SU-DHL-6 (cell line): ENCODE measurements around the gene IFITM1.

Source experiments
- H2AFZ ChIP-seq: fragments of 200-600 bp; sonication (generic); 2 replicates; pipeline ENCODE4 v1.6.1; 2014; ENCODE audit warnings: low read depth, mild to moderate bottlenecking, moderate library complexity, mixed read lengths, antibody characterized with exemption, low read length; ENCODE audit not compliant: severe bottlenecking
- H3F3A ChIP-seq: fragments of 200-600 bp; shearing (Covaris generic); 2 replicates; pipeline ENCODE4 v1.6.0; 2016; ENCODE audit warnings: antibody characterized with exemption, mild to moderate bottlenecking; ENCODE audit not compliant: insufficient read depth
- H3K27ac ChIP-seq: fragments of 200-600 bp; sonication (generic); 2 replicates; pipeline ENCODE4 v1.5.1; 2016; ENCODE audit warnings: low read depth, mild to moderate bottlenecking, low read length, moderate library complexity, mixed read lengths
- H3K27me3 ChIP-seq: fragments of 200-600 bp; sonication (generic), shearing (Covaris generic); 2 replicates; pipeline ENCODE4 v1.6.0; 2014; ENCODE audit warnings: mild to moderate bottlenecking, low read length
- H3K36me3 ChIP-seq: fragments of 200-600 bp; sonication (generic); 2 replicates; pipeline ENCODE4 v1.6.1; 2014; ENCODE audit warnings: mild to moderate bottlenecking, low read length, mixed read lengths
- H3K4me2 ChIP-seq: fragments of 300-600, 200-600 bp; shearing (Covaris generic), sonication (generic); 2 replicates; pipeline ENCODE4 v1.6.0; 2014; ENCODE audit warnings: low read length, low read depth, mild to moderate bottlenecking; ENCODE audit not compliant: poor library complexity, severe bottlenecking
- H3K4me3 ChIP-seq: fragments of 200-600 bp; sonication (generic); 2 replicates; pipeline ENCODE4 v1.5.1; 2014; ENCODE audit warnings: antibody characterized with exemption, low read length, mild to moderate bottlenecking, mixed read lengths; ENCODE audit not compliant: insufficient read depth, poor library complexity, severe bottlenecking
- H3K79me2 ChIP-seq: fragments of 200-600 bp; sonication (generic); 2 replicates; pipeline ENCODE4 v1.6.1; 2014; ENCODE audit warnings: mild to moderate bottlenecking, low read length, moderate library complexity; ENCODE audit not compliant: insufficient read depth
- H3K9ac ChIP-seq: fragments of 200-600 bp; sonication (generic); 2 replicates; pipeline ENCODE4 v1.7.0; 2014; ENCODE audit warnings: mild to moderate bottlenecking, low read length
- H3K9me2 ChIP-seq: fragments of 200-600 bp; sonication (generic); replicated peaks from 2 replicates; pipeline ENCODE4 v1.6.1; 2014; ENCODE audit warnings: low read length; ENCODE audit not compliant: insufficient read depth
- H3K9me3 ChIP-seq: fragments of 200-600 bp; sonication (generic); 2 replicates; pipeline ENCODE4 v1.6.1; 2014; ENCODE audit warnings: low read length, mixed read lengths; ENCODE audit not compliant: insufficient read depth
- H4K20me1 ChIP-seq: fragments of 200-600 bp; sonication (generic); 2 replicates; pipeline ENCODE4 v1.6.1; 2014; ENCODE audit warnings: low read depth, mild to moderate bottlenecking, antibody characterized with exemption, low read length, moderate library complexity, mixed read lengths
- EZH2phosphoT487 ChIP-seq: fragments of 200-600 bp; sonication (generic), shearing (Covaris generic); conservative IDR thresholded peaks from 2 replicates; pipeline ENCODE4 v1.6.1; 2018; ENCODE audit warnings: mild to moderate bottlenecking, antibody characterized with exemption, low read length, moderate library complexity, mixed read lengths
- TF ChIP-seq, protein P1 (sequence below): fragments of 200-600 bp; sonication (generic); IDR thresholded peaks from one replicate; pipeline ENCODE4 v1.5.1; 2017; ENCODE audit warnings: antibody characterized with exemption, mild to moderate bottlenecking, low read length, moderate library complexity; ENCODE audit not compliant: insufficient read depth, poor library complexity, severe bottlenecking

IFITM1 gene

DNA sequence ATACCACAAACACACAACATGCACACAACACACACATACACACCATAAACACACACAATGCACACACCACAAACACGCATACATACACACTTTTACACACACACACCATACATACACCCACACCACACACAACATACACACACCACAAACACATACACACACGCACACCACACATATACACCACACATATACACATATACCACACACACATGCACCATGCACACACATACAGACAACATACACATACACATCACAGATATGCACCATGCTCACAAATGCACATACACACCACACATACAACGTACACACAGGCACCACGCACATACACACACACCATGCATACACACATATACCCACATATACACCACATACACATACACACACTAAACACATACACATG lies 43.7 kb downstream of the IFITM1 start:
- Histone ChIP-seq H3K36me3 (no peaks in the 10 kb centered on the region), H3K9ac (no peak overlapping the region), H3K27me3 (no peaks in the 10 kb centered on the region), H3F3A (peaks cover 16% of the 10 kb centered on the region), H3K79me2 (no peaks in the 10 kb centered on the region), H3K27ac (no peak overlapping the region), H3K4me3 (no peak overlapping the region), H3K4me2 (no peak overlapping the region), H3K9me2 (no peaks in the 10 kb centered on the region), H3K9me3 (peaks cover 4% of the 10 kb centered on the region; the same call in 1 of the 2 replicates), H4K20me1 (no peaks in the 10 kb centered on the region), H2AFZ (no peak overlapping the region)
- TF ChIP-seq, protein P1, sequence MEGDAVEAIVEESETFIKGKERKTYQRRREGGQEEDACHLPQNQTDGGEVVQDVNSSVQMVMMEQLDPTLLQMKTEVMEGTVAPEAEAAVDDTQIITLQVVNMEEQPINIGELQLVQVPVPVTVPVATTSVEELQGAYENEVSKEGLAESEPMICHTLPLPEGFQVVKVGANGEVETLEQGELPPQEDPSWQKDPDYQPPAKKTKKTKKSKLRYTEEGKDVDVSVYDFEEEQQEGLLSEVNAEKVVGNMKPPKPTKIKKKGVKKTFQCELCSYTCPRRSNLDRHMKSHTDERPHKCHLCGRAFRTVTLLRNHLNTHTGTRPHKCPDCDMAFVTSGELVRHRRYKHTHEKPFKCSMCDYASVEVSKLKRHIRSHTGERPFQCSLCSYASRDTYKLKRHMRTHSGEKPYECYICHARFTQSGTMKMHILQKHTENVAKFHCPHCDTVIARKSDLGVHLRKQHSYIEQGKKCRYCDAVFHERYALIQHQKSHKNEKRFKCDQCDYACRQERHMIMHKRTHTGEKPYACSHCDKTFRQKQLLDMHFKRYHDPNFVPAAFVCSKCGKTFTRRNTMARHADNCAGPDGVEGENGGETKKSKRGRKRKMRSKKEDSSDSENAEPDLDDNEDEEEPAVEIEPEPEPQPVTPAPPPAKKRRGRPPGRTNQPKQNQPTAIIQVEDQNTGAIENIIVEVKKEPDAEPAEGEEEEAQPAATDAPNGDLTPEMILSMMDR: no peak
- no peak for TF ChIP-seq EZH2phosphoT487

DNA sequence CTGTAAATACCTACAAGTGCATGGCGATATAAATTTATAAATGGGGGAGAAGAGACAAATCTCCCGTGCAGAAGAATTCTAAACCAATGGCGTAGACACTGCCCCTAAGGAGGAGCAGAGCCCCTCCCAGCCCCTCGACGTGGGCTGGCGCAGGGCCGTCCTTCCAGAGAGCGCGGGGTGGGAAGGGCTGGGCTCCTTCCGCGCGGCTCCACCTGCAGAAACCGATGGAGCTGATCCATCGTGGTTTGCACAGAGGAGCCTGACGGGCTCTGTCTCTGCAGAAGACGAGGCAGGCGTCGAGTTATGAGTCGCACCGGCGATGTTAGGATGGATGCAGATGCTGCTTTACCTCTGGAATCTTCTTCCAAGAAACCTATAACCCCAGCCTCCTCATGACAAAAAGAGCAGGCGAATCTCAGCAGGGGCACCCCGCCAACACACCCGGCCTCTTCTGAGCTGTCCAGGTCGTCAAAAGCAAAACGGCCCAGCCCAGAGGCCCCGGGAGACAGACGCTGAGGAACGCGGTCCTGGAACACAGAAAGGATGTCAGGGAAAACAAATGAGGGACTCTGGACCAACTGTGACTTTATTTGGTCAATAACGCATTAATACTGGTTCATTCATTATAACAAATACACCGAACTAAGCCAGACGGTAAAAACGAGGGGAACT lies 44.4 kb downstream of the IFITM1 start:
- Histone ChIP-seq H3K9me2 (no peaks in the 10 kb centered on the region), H3K36me3 (no peaks in the 10 kb centered on the region), H4K20me1 (no peaks in the 10 kb centered on the region), H3K79me2 (no peaks in the 10 kb centered on the region), H3F3A (peaks cover 11% of the 10 kb centered on the region), H2AFZ (no peak overlapping the region), H3K27me3 (no peaks in the 10 kb centered on the region), H3K4me3 (no peak overlapping the region), H3K27ac (no peak overlapping the region), H3K9me3 (peaks cover 4% of the 10 kb centered on the region; the same call in 1 of the 2 replicates), H3K9ac (no peak overlapping the region), H3K4me2 (no peak overlapping the region)
- no peak for TF ChIP-seq EZH2phosphoT487
- TF ChIP-seq, protein P1: no peak

- Histone ChIP-seq H3K9me3 (peaks cover 4% of the 10 kb centered on the region; the same call in 1 of the 2 replicates), H3K9ac (no peak overlapping the region), H3K4me3 (no peak overlapping the region), H3K36me3 (no peaks in the 10 kb centered on the region), H3F3A (peaks cover 4% of the 10 kb centered on the region; the same call in 1 of the 2 replicates), H4K20me1 (no peaks in the 10 kb centered on the region), H3K27ac (no peak overlapping the region), H3K9me2 (no peaks in the 10 kb centered on the region), H3K79me2 (no peaks in the 10 kb centered on the region), H3K4me2 (no peak overlapping the region), H2AFZ (no peak overlapping the region), H3K27me3 (no peaks in the 10 kb centered on the region)
- TF ChIP-seq, protein P1: no peak
- TF ChIP-seq EZH2phosphoT487: no peak
Measured at GRCh38 chr11:359181-359714, 45.4 kb downstream of the IFITM1 start.
